Activated CD4-positive, alpha-beta T cell treated with anti-CD3 and anti-CD28 coated beads for 36 hours (primary cell): ENCODE data around the gene GPR137C. TPM values are rescaled to one million over a fixed set of nuclear protein-coding genes. Genes with fewer than 3 reads are reported as not detected.
A peak's percentile ranks its signal among the peaks of the same experiment; 100 is the strongest.

ENCODE experiments used
- ATAC-seq: fragments of 200-7000 bp; cut with Tn5 transposase; one replicate; pipeline ENCODE4 v1.10.0; 2021; ENCODE audit warnings: mild to moderate bottlenecking, moderate library complexity
- CTCF ChIA-PET: fragments of 350-600 bp; sonication (Branson Sonifier 250); formaldehyde crosslinking; loops from one replicate; lab custom pipeline; 2021; ENCODE audit warnings: antibody characterized with exemption; lab: Charles Lee
- POLR2A ChIA-PET: fragments of 350-600 bp; sonication (Branson Sonifier 250); formaldehyde crosslinking; loops from one replicate; lab custom pipeline; 2021; ENCODE audit warnings: antibody characterized with exemption, inconsistent platforms; lab: Charles Lee
- DNase-seq: peaks from one replicate; pipeline ENCODE4 v3.0.0-alpha.2; 2020
- H3K27ac Mint-ChIP-seq: one replicate; pipeline ENCODE4 v1.8.0; 2021; ENCODE audit warnings: mixed read lengths
- H3K27me3 Mint-ChIP-seq: one replicate; pipeline ENCODE4 v1.8.0; 2021; ENCODE audit warnings: mixed read lengths
- H3K36me3 Mint-ChIP-seq: one replicate; pipeline ENCODE4 v1.8.0; 2021; ENCODE audit warnings: low read depth, mixed read lengths
- H3K4me1 Mint-ChIP-seq: one replicate; pipeline ENCODE4 v1.8.0; 2021; ENCODE audit warnings: mixed read lengths
- H3K4me3 Mint-ChIP-seq: one replicate; pipeline ENCODE4 v1.8.0; 2021; ENCODE audit warnings: mild to moderate bottlenecking, moderate library complexity, mixed read lengths
- H3K9me3 Mint-ChIP-seq: one replicate; pipeline ENCODE4 v1.8.0; 2021; ENCODE audit warnings: low read depth, mixed read lengths
- intact Hi-C, 2 experiments: fragments of 100-400 bp; cut with DNase I in 1 of 2; cut with micrococcal nuclease in 1 of 2; formaldehyde crosslinking; loops; one replicate each; pipeline versions ENCODE4 v1.14.2 to v1.15.1; 2022 to 2024; cut with DNase I, micrococcal nuclease
- total RNA-seq, 2 experiments: library from RNA; stranded (reverse); gene quantifications; one replicate each; pipeline ENCODE4 v1.2.3, GENCODE V29; 2021

GPR137C gene
- total RNA-seq, 2 experiments from 2014 or later: 0.04 to 0.14 TPM

GRCh38 chr14:52546318-52546670, 6.3 kb upstream of the GPR137C start:
- POLR2A ChIA-PET: no interaction called here
- H3K27me3 Mint-ChIP-seq: no peaks in the 10 kb centered on the region
- no peaks in the 10 kb centered on the region for H3K9me3 Mint-ChIP-seq
- no peak overlapping the region for H3K4me3 Mint-ChIP-seq
- intact Hi-C loops: no loop called here
- H3K36me3 Mint-ChIP-seq: no peaks in the 10 kb centered on the region
- H3K27ac Mint-ChIP-seq: no peak overlapping the region
- ATAC-seq (no peak), DNase-seq (no peak)
- peaks cover 12% of the 10 kb centered on the region for H3K4me1 Mint-ChIP-seq
- CTCF ChIA-PET: no interaction called here

DNA sequence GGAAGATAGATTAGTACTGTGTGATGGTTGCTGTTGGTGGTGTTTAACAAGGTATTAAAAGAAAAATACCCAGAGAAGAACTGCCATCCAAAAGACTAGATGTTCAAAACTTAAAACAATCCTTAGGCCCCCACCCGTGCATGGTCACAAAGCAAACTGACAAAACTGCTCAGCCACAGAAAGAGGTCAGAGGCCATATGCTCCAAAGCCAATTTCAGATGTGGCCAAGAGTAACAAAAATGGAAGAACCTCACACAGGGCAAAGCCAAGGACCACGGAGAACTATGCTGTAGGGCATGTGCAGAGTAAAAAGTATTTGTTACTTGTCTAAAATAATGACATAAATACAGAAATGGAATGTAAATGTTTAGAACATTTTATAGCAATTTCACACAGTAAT, 5.6 kb upstream of the GPR137C start:
- intact Hi-C loops: no loop called here
- ChIA-PET CTCF (no interaction called here), POLR2A (no interaction called here)
- Mint-ChIP-seq H3K36me3 (no peaks in the 10 kb centered on the region), H3K4me3 (no peak overlapping the region), H3K4me1 (peaks cover 16% of the 10 kb centered on the region), H3K27me3 (no peaks in the 10 kb centered on the region), H3K9me3 (no peaks in the 10 kb centered on the region), H3K27ac (no peak overlapping the region)
- ATAC-seq (no peak), DNase-seq (no peak)

DNA sequence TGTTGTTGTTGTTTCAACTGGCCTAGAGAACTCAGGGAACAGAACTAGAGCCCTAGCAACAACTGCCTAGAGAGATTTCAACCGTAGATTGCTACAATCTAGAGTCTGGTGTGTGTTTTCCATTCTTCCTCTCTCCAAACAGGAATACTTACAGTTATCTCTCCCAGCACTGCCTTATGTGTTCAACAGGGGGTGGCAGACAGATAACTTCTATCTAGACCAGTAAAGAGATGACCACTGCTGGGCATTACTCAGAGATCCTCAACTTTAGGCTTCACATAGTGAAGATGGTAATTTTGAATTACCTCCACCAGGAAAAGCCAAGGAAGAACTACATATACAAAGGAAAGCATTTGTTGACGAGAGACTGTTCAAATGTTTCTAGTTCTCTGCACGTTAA, 5.1 kb upstream of the GPR137C start:
- Mint-ChIP-seq H3K9me3 (no peaks in the 10 kb centered on the region), H3K4me1 (peaks cover 16% of the 10 kb centered on the region), H3K36me3 (no peaks in the 10 kb centered on the region), H3K27ac (no peak overlapping the region), H3K27me3 (no peaks in the 10 kb centered on the region), H3K4me3 (no peak overlapping the region)
- ATAC-seq (no peak), DNase-seq (no peak)
- CTCF ChIA-PET: no interaction called here
- POLR2A ChIA-PET: no interaction called here
- intact Hi-C loops: no loop called here

DNA sequence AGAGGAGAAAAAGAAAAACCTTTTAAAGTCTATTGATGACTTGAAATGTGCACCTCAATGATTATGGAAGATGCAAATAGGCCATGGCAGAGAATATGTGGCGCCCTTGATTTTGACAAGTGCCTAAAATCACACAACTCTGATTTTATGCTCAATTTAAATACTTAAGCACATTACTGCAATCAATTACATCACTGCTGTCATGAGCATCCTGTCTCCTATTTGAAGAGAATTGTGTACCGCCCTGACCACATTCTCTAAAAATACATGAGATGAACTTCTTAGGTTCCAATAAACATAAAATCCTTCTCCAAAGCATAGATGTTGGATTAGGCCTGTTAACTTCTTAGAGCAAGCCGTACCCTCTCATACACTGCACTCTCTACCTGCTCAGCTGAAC, 2.0 kb upstream of the GPR137C start:
- H3K4me3 Mint-ChIP-seq: peak overlapping the region; percentile 77
- peaks cover 18% of the 10 kb centered on the region for H3K4me1 Mint-ChIP-seq
- H3K27me3 Mint-ChIP-seq: peaks cover 3% of the 10 kb centered on the region
- intact Hi-C loops: loop anchor here in 1 of 2 experiments (5.0 to 10.0 kb wide), 3 partner anchors 238 to 1456 kb away; partner anchors contain the start of genes PTGER2, TMX1 and TRIM9
- H3K9me3 Mint-ChIP-seq: no peaks in the 10 kb centered on the region
- H3K36me3 Mint-ChIP-seq: no peaks in the 10 kb centered on the region
- H3K27ac Mint-ChIP-seq: no peak overlapping the region
- no peak for DNase-seq
- ATAC-seq: no peak
- ChIA-PET CTCF (interaction anchor here (0.6 to 1.0 kb wide), 2 partner anchors 15 to 230 kb away, joined by 3 read pairs; no protein-coding TSS in a partner anchor), POLR2A (interaction anchor here (1.0 kb wide), 1 partner anchor 234 kb away, joined by 7 read pairs; no protein-coding TSS in a partner anchor)

GRCh38 chr14:52551205-52551604, 1.4 kb upstream of the GPR137C start:
- peak overlapping the region; percentile 86 for H3K27ac Mint-ChIP-seq
- H3K36me3 Mint-ChIP-seq: no peaks in the 10 kb centered on the region
- DNase-seq (no peak), ATAC-seq (no peak)
- H3K4me3 Mint-ChIP-seq: peak overlapping the region; percentile 77
- peaks cover 18% of the 10 kb centered on the region for H3K4me1 Mint-ChIP-seq
- ChIA-PET CTCF (interaction anchor here (0.6 to 1.9 kb wide), 3 partner anchors 15 to 251 kb away, joined by 3 to 7 read pairs (median 3); no protein-coding TSS in a partner anchor), POLR2A (interaction anchor here (0.6 to 1.0 kb wide), 2 partner anchors 235 to 357 kb away, joined by 7 read pairs; no protein-coding TSS in a partner anchor)
- intact Hi-C loops: loop anchor here in 1 of 2 experiments (5.0 to 10.0 kb wide), 3 partner anchors 239 to 1456 kb away; partner anchors contain the start of genes PTGER2, TMX1 and TRIM9
- no peaks in the 10 kb centered on the region for H3K9me3 Mint-ChIP-seq
- H3K27me3 Mint-ChIP-seq: peaks cover 3% of the 10 kb centered on the region

- no peak for DNase-seq
- H3K27me3 Mint-ChIP-seq: peaks cover 3% of the 10 kb centered on the region
- H3K4me3 Mint-ChIP-seq: peak overlapping the region; percentile 77
- H3K9me3 Mint-ChIP-seq: no peaks in the 10 kb centered on the region
- CTCF ChIA-PET: interaction anchor here (0.6 to 1.9 kb wide), 8 partner anchors 10 to 252 kb away, joined by 3 to 7 read pairs (median 3); no protein-coding TSS in a partner anchor
- no peaks in the 10 kb centered on the region for H3K36me3 Mint-ChIP-seq
- H3K27ac Mint-ChIP-seq: peak overlapping the region; percentile 86
- POLR2A ChIA-PET: interaction anchor here (0.6 to 1.0 kb wide), 2 partner anchors 8 to 358 kb away, joined by 5 to 7 read pairs; no protein-coding TSS in a partner anchor
- intact Hi-C loops: loop anchor here (1.0 to 10.0 kb wide), 14 partner anchors 21 to 1845 kb away; partner anchors contain the start of genes GNPNAT1 (in 2 of the 2), PSMC6 (in 2 of the 2), STYX (in 2 of the 2) and CDKN3 (in 1 of the 2)
- H3K4me1 Mint-ChIP-seq: peaks cover 18% of the 10 kb centered on the region
- no peak for ATAC-seq
Measured at GRCh38 chr14:52551696-52552062, 957 bp upstream of the GPR137C start.

GRCh38 chr14:52553002-52553670, 500 bp downstream of the GPR137C start:
- peak; percentile 65 for DNase-seq
- Mint-ChIP-seq H3K4me3 (peak overlapping the region; percentile 85), H3K27me3 (peaks cover 4% of the 10 kb centered on the region), H3K36me3 (no peaks in the 10 kb centered on the region), H3K27ac (no peak overlapping the region), H3K4me1 (peaks cover 18% of the 10 kb centered on the region), H3K9me3 (no peaks in the 10 kb centered on the region)
- intact Hi-C loops: loop anchor here in 1 of 2 experiments (2.0 to 10.0 kb wide), 6 partner anchors 22 to 1844 kb away; partner anchors contain the start of genes CDKN3, PTGER2, TMX1 and TRIM9
- CTCF ChIA-PET: interaction anchor here (0.6 to 1.9 kb wide), 6 partner anchors 61 to 575 kb away, joined by 3 to 7 read pairs (median 3); partner anchors contain the start of gene PTGDR
- POLR2A ChIA-PET: interaction anchor here (0.6 to 1.0 kb wide), 2 partner anchors 10 to 164 kb away, joined by 5 to 10 read pairs; no protein-coding TSS in a partner anchor
- ATAC-seq: peak; percentile 10

GRCh38 chr14:52553671-52554575, 1.3 kb downstream of the GPR137C start:
- ATAC-seq: no peak
- Mint-ChIP-seq H3K36me3 (no peaks in the 10 kb centered on the region), H3K27me3 (peaks cover 4% of the 10 kb centered on the region), H3K4me1 (peaks cover 18% of the 10 kb centered on the region), H3K4me3 (peak overlapping the region; percentile 85), H3K27ac (peak overlapping the region; percentile 83), H3K9me3 (no peaks in the 10 kb centered on the region)
- intact Hi-C loops: loop anchor here in 1 of 2 experiments (2.0 to 10.0 kb wide), 6 partner anchors 23 to 1843 kb away; partner anchors contain the start of genes CDKN3, PTGER2, TMX1 and TRIM9
- ChIA-PET POLR2A (interaction anchor here (0.6 kb wide), 1 partner anchor 163 kb away, joined by 10 read pairs; no protein-coding TSS in a partner anchor), CTCF (interaction anchor here (0.6 to 1.3 kb wide), 5 partner anchors 12 to 1870 kb away, joined by 3 to 4 read pairs (median 3); no protein-coding TSS in a partner anchor)
- DNase-seq: peak; percentile 91

- Mint-ChIP-seq H3K4me3 (no peak overlapping the region), H3K27me3 (peaks cover 6% of the 10 kb centered on the region), H3K9me3 (no peaks in the 10 kb centered on the region), H3K27ac (no peak overlapping the region), H3K36me3 (no peaks in the 10 kb centered on the region), H3K4me1 (peaks cover under 1% of the 10 kb centered on the region)
- no peak for ATAC-seq
- intact Hi-C loops: loop anchor here in 1 of 2 experiments (10.0 kb wide), 1 partner anchor 1464 kb away; the partner anchor contains the start of gene TRIM9
- CTCF ChIA-PET: no interaction called here
- POLR2A ChIA-PET: no interaction called here
- no peak for DNase-seq
Measured at GRCh38 chr14:52558688-52559087, 6.1 kb downstream of the GPR137C start.

DNA sequence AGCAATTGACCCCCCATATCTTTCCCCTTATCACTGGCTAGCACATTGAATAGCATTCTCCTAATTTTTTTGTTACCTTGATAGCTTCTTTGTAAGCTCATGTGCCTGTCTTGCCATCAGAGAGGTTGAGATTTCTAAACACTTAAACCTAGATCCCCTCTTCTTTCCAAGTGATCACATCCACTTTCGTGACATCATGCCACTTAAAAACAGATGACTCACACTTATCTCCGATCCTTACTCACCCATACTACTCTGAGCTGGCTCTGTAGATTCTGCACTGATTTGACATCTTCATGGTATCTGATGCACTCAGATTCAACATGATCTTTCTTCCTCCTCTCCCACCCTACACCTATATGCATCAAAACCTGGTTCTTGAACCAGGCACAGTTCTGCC, 10.5 kb downstream of the GPR137C start:
- ATAC-seq (peak; percentile 73), DNase-seq (no peak)
- POLR2A ChIA-PET: no interaction called here
- Mint-ChIP-seq H3K27me3 (peaks cover 6% of the 10 kb centered on the region), H3K36me3 (no peaks in the 10 kb centered on the region), H3K4me1 (no peaks in the 10 kb centered on the region), H3K4me3 (no peak overlapping the region), H3K27ac (no peak overlapping the region), H3K9me3 (no peaks in the 10 kb centered on the region)
- CTCF ChIA-PET: interaction anchor here (0.6 to 0.9 kb wide), 2 partner anchors 35 to 652 kb away, joined by 3 read pairs; no protein-coding TSS in a partner anchor
- intact Hi-C loops: no loop called here
